Measurements from ENCODE around the gene LHFPL3.

Gene LHFPL3

DNA sequence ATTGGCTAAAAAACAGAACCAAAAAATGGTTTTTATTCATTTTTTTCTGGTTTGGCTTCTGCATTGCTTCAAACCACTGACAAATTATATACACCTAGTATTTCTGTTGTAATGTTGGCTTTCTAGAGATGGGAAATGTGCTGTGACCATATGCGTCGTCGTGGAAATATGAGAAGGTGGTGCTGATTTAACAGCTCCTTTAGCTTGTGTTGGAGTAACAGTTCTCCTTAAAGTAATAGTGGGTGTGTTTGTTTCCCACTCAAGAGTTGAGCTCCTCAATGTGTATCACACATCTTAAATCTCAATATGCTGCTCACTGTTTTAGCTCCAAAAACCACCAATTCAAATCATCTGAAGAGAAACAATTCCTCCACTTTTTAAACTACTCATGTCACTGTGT is 196.4 kb downstream of the LHFPL3 start:
- in situ Hi-C loops (cut with MboI; ENCODE audit: low pct_unique_long_range_greater_than_20kb, low sequenced_read_pairs, unreplicated experiment): no loop called here
- no peak for DNase-seq (ENCODE audit: low spot score)
- TF ChIP-seq, protein P1, sequence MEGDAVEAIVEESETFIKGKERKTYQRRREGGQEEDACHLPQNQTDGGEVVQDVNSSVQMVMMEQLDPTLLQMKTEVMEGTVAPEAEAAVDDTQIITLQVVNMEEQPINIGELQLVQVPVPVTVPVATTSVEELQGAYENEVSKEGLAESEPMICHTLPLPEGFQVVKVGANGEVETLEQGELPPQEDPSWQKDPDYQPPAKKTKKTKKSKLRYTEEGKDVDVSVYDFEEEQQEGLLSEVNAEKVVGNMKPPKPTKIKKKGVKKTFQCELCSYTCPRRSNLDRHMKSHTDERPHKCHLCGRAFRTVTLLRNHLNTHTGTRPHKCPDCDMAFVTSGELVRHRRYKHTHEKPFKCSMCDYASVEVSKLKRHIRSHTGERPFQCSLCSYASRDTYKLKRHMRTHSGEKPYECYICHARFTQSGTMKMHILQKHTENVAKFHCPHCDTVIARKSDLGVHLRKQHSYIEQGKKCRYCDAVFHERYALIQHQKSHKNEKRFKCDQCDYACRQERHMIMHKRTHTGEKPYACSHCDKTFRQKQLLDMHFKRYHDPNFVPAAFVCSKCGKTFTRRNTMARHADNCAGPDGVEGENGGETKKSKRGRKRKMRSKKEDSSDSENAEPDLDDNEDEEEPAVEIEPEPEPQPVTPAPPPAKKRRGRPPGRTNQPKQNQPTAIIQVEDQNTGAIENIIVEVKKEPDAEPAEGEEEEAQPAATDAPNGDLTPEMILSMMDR (IDR thresholded peaks at IDR 0.05; ENCODE audit: extremely low read depth, insufficient read depth, missing control alignments): no peak

DNA sequence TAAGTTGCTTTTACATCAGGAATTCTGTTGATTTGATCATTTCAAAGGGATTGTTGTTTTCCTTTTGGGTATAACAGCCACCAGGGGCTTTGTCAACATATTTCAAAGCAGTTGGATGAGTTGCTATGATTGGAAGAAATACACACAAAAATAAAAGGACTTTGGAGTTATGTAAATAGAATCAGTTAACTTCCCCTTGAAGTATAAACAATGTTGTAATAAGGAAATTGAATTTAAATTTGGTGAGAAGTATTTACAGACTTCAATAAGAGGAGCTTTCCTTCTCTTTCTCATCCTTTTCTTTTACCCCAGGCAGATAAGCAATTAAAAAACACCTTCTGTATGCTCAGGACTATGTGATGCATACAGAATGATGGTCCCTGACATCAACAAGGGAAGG is 199.7 kb downstream of the LHFPL3 start:
- TF ChIP-seq, protein P1 (IDR thresholded peaks at IDR 0.05; ENCODE audit: extremely low read depth, insufficient read depth, missing control alignments): no peak
- in situ Hi-C loops (cut with MboI; ENCODE audit: low pct_unique_long_range_greater_than_20kb, low sequenced_read_pairs, unreplicated experiment): no loop called here
- DNase-seq (ENCODE audit: low spot score): no peak

DNA sequence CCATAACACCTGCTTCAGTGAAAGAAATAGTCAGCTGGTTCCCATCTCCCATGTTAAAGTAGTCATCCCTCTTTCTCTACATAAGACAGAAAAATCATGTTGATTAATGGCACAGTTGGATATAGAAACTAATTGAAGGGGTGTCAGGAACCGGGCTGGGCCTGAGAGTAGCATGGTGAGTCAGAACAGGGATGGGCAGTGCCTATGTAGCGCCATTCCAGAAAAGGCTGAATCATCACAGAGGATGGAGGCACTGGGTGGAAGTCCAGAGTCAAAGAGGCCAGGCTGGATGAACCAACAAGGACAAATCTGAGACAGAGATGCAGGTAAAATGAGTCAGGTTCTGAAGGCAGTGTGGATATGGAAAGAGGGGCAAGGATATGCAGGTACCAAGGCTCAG is 201.2 kb downstream of the LHFPL3 start:
- in situ Hi-C loops (cut with MboI; ENCODE audit: low pct_unique_long_range_greater_than_20kb, low sequenced_read_pairs, unreplicated experiment): no loop called here

DNA sequence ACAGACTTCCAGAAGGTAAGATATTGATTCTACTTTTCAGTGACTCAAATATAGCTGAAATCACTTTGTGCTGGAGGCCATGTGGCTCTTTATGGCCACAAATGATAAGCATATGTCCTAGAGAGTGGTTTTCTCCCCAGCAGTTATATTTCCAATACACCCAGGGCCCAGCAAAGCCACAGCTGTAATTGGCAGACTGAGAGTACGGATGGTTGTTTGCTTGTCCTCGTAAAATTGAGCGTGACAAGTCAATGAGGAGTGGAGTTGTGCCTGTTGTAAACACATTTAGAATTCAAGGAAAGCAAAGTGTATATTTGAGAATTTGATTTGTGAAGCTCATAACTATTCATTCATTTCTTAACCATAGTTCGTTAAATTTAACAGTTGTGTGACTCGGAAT is 201.8 kb downstream of the LHFPL3 start:
- in situ Hi-C loops (cut with MboI; ENCODE audit: low pct_unique_long_range_greater_than_20kb, low sequenced_read_pairs, unreplicated experiment): no loop called here
- no peak for DNase-seq (ENCODE audit: low spot score)
- TF ChIP-seq, protein P1 (IDR thresholded peaks at IDR 0.05; ENCODE audit: extremely low read depth, insufficient read depth, missing control alignments): no peak

More for the DNA sequence above, 201.2 kb downstream of the LHFPL3 start:
- TF ChIP-seq, protein P1 (IDR thresholded peaks at IDR 0.05; ENCODE audit: extremely low read depth, insufficient read depth, missing control alignments): no peak
- no peak for DNase-seq (ENCODE audit: low spot score)

DNA sequence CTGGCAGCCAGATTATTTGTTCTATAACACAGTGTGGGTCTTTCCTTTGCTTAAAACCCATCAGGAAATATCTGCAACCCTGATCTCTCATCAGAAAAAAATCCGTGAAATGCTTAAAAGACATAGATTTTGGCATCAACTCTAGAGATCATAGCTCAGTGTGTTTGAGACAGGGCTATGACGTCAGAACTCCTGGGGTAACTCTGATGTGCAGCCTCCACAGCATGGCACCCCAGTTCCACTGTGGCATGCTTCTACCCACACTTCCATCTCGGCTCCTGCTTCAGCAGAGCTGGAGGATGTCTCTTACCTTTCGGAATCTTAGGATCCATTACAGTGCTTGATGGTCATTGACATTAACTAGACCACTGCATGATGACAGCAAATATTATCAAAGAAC is 205.7 kb downstream of the LHFPL3 start:
- DNase-seq (ENCODE audit: low spot score): no peak
- in situ Hi-C loops (cut with MboI; ENCODE audit: low pct_unique_long_range_greater_than_20kb, low sequenced_read_pairs, unreplicated experiment): no loop called here
- TF ChIP-seq, protein P1 (IDR thresholded peaks at IDR 0.05; ENCODE audit: extremely low read depth, insufficient read depth, missing control alignments): no peak

DNA sequence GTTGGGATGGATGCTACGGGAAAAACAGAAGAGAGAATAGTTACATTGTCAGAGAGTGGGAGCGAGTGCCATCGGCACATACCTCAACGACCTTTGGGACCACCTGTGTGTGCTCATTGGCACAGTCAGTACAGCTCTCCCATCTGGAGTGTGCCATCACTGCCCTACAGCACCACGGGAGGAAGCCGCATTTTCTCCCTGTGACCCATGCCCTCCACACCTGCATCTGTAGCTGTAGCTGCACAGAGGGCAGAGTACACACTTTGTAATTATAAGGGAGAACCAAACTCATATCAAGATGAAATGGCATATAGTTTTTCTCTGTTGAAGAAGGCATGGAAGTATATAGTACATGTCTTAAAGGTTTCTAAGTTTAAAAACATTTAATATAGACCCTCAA is 207.4 kb downstream of the LHFPL3 start:
- TF ChIP-seq, protein P1 (IDR thresholded peaks at IDR 0.05; ENCODE audit: extremely low read depth, insufficient read depth, missing control alignments): no peak
- in situ Hi-C loops (cut with MboI; ENCODE audit: low pct_unique_long_range_greater_than_20kb, low sequenced_read_pairs, unreplicated experiment): no loop called here
- DNase-seq (ENCODE audit: low spot score): no peak

DNA sequence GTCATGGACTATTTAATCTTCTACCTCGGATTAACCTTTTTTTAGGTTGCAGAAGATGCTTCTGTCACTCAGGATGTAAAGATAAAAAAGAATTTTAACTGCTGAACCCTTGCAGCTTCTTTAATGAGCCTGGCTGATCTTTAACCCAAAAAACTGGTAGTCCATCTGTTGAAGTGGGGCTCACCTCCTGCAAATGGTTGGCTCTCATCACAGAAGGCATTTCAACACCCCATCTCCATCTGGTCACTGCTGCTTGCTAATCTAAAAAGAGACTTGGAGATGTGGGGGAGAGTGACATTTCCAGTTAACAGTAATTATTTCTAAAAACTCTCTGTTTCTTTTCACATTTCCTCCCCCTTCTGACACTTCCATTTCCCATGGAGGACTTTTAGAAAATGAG is 208.6 kb downstream of the LHFPL3 start:
- TF ChIP-seq, protein P1 (IDR thresholded peaks at IDR 0.05; ENCODE audit: extremely low read depth, insufficient read depth, missing control alignments): no peak
- in situ Hi-C loops (cut with MboI; ENCODE audit: low pct_unique_long_range_greater_than_20kb, low sequenced_read_pairs, unreplicated experiment): no loop called here
- DNase-seq (ENCODE audit: low spot score): no peak

Data from GM13977 (cell line).